IMR-90 (cell line): Measurements from ENCODE around the gene VRK2. TPM values are rescaled to one million over a fixed set of nuclear protein-coding genes. Genes with fewer than 3 reads are reported as not detected.

Experiments used
- ATAC-seq: fragments of 200-7000 bp; cut with Tn5 transposase; 2 replicates; pipeline ENCODE4 v1.9.1; 2020; ENCODE audit warnings: low read depth, mild to moderate bottlenecking, moderate library complexity
- BruUV-seq: library from RNA; stranded (reverse); fragments of 400-500 nt; replicated peaks from 2 replicates; lab custom pipeline; 2021; lab: Mats Ljungman, UMichigan
- CTCF ChIA-PET: fragments of 300-600 bp; formaldehyde crosslinking; extraction: SDS; loops from one replicate; lab custom pipeline; 2021; ENCODE audit warnings: antibody characterized with exemption; lab: Yijun Ruan, JAX
- POLR2A ChIA-PET: fragments of 300-600 bp; sonication (Branson Sonifier 250); formaldehyde crosslinking; loops from one replicate; lab custom pipeline; 2022; ENCODE audit warnings: antibody characterized with exemption; ENCODE audit not compliant: unreplicated experiment; lab: Charles Lee
- DNase-seq: peaks from one replicate; pipeline ENCODE4 v3.0.0; 2013
- H2AFZ ChIP-seq: replicated peaks from 2 replicates; pipeline ENCODE3; 2013; ENCODE audit warnings: low read length, mild to moderate bottlenecking; ENCODE audit not compliant: poor library complexity
- H2AK5ac ChIP-seq: 2 replicates; pipeline ENCODE4 v1.6.1; 2013; ENCODE audit warnings: low read depth, low read length, inconsistent platforms
- H2AK9ac ChIP-seq: replicated peaks from 2 replicates; pipeline ENCODE3; 2013; ENCODE audit warnings: mild to moderate bottlenecking, low read depth, low read length, moderate library complexity; ENCODE audit not compliant: poor library complexity
- H2BK120ac ChIP-seq: 2 replicates; pipeline ENCODE4 v1.6.1; 2013; ENCODE audit warnings: low read depth, low read length, inconsistent platforms
- H2BK15ac ChIP-seq: 3 replicates; pipeline ENCODE4 v1.6.1; 2013; ENCODE audit warnings: low read depth, low read length, inconsistent platforms
- H2BK20ac ChIP-seq: 2 replicates; pipeline ENCODE4 v1.6.1; 2013; ENCODE audit warnings: low read depth, mild to moderate bottlenecking, inconsistent platforms, low read length, moderate library complexity
- H2BK5ac ChIP-seq: 2 replicates; pipeline ENCODE4 v1.6.1; 2013; ENCODE audit warnings: mild to moderate bottlenecking, low read depth, low read length, inconsistent platforms; ENCODE audit not compliant: poor library complexity, severe bottlenecking
- H3K14ac ChIP-seq: replicated peaks from 2 replicates; pipeline ENCODE4 v1.6.1; 2013; ENCODE audit warnings: low read depth, low read length, inconsistent platforms
- H3K18ac ChIP-seq: 2 replicates; pipeline ENCODE4 v1.6.1; 2013; ENCODE audit warnings: low read depth, low read length, control low read depth
- H3K23ac ChIP-seq: 2 replicates; pipeline ENCODE4 v1.6.1; 2013; ENCODE audit warnings: low read depth, low read length, inconsistent platforms
- H3K27ac ChIP-seq: 2 replicates; pipeline ENCODE4 v1.5.1; 2013; ENCODE audit warnings: mild to moderate bottlenecking, control low read depth, low read length; ENCODE audit not compliant: insufficient read depth
- H3K27me3 ChIP-seq: 2 replicates; pipeline ENCODE4 v1.6.1; 2013; ENCODE audit warnings: low read length; ENCODE audit not compliant: control insufficient read depth, insufficient read depth
- H3K36me3 ChIP-seq: 2 replicates; pipeline ENCODE4 v1.6.1; 2013; ENCODE audit warnings: low read length, mixed read lengths; ENCODE audit not compliant: control insufficient read depth, insufficient read depth
- H3K4ac ChIP-seq: 2 replicates; pipeline ENCODE4 v1.6.1; 2013; ENCODE audit warnings: low read depth, low read length, inconsistent platforms
- H3K4me1 ChIP-seq: 2 replicates; pipeline ENCODE4 v1.6.1; 2013; ENCODE audit warnings: low read length, mixed read lengths; ENCODE audit not compliant: control insufficient read depth, insufficient read depth
- H3K4me2 ChIP-seq: 2 replicates; pipeline ENCODE4 v1.6.1; 2013; ENCODE audit warnings: low read depth, mild to moderate bottlenecking, control low read depth, low read length, moderate library complexity
- H3K4me3 ChIP-seq: 2 replicates; pipeline ENCODE4 v1.5.1; 2013; ENCODE audit warnings: low read depth, mild to moderate bottlenecking, control low read depth, low read length, moderate library complexity; ENCODE audit not compliant: insufficient read depth
- H3K56ac ChIP-seq: 2 replicates; pipeline ENCODE4 v1.6.1; 2013; ENCODE audit warnings: low read length, inconsistent platforms; ENCODE audit not compliant: insufficient read depth; ENCODE audit errors: extremely low read depth
- H3K79me1 ChIP-seq, 2 experiments: 2 replicates each; pipeline ENCODE4 v1.6.1; 2013; ENCODE audit warnings: low read length in 2 of 2, inconsistent platforms in 1 of 2, low read depth in 1 of 2
- H3K9ac ChIP-seq: 2 replicates; pipeline ENCODE4 v1.6.1; 2013; ENCODE audit warnings: low read depth, low read length, control low read depth
- H3K9me1 ChIP-seq: 2 replicates; pipeline ENCODE4 v1.6.1; 2013; ENCODE audit warnings: low read length, inconsistent platforms; ENCODE audit not compliant: insufficient read depth
- H3K9me3 ChIP-seq: 2 replicates; pipeline ENCODE4 v1.6.1; 2013; ENCODE audit warnings: low read length; ENCODE audit not compliant: control insufficient read depth, insufficient read depth
- H4K20me1 ChIP-seq: 2 replicates; pipeline ENCODE4 v1.6.1; 2013; ENCODE audit warnings: low read length, inconsistent platforms; ENCODE audit not compliant: insufficient read depth
- H4K5ac ChIP-seq: 2 replicates; pipeline ENCODE4 v1.6.1; 2013; ENCODE audit warnings: mild to moderate bottlenecking, low read depth, low read length, control low read depth
- H4K8ac ChIP-seq, 2 experiments: 2 replicates each; pipeline ENCODE4 v1.6.1; 2013; ENCODE audit warnings: low read depth in 2 of 2, low read length in 2 of 2, control low read depth in 1 of 2, inconsistent platforms in 1 of 2
- H4K91ac ChIP-seq: 2 replicates; pipeline ENCODE4 v1.6.1; 2013; ENCODE audit warnings: low read depth, low read length, inconsistent platforms; ENCODE audit not compliant: insufficient read depth
- BHLHE40 ChIP-seq: fragments of 150-350 bp; IDR thresholded peaks from 2 replicates; pipeline ENCODE4 v1.6.1; 2016; ENCODE audit warnings: mild to moderate bottlenecking, low read depth, low read length
- CEBPB ChIP-seq: IDR thresholded peaks from 2 replicates; pipeline ENCODE4 v1.6.1; 2012; ENCODE audit warnings: low read depth, low read length, improper control_type of control experiment
- CHD1 ChIP-seq: IDR thresholded peaks from 2 replicates; pipeline ENCODE4 v1.6.1; 2012; ENCODE audit warnings: low read depth, low read length, improper control_type of control experiment
- ELK1 ChIP-seq: fragments of 150-350 bp; IDR thresholded peaks from 2 replicates; pipeline ENCODE4 v1.6.1; 2016; ENCODE audit warnings: low read depth, mild to moderate bottlenecking, low read length, moderate library complexity, borderline replicate concordance
- FOS ChIP-seq: fragments of 150-350 bp; IDR thresholded peaks from 2 replicates; pipeline ENCODE4 v1.6.1; 2016; ENCODE audit warnings: low read depth, low read length
- NFE2L2 ChIP-seq: fragments of 150-350 bp; IDR thresholded peaks from 2 replicates; pipeline ENCODE4 v1.6.1; 2016; ENCODE audit warnings: low read depth, mild to moderate bottlenecking, low read length
- RAD21 ChIP-seq: IDR thresholded peaks from 2 replicates; pipeline ENCODE4 v1.6.1; 2012; ENCODE audit warnings: low read length, improper control_type of control experiment
- RFX5 ChIP-seq: IDR thresholded peaks from 2 replicates; pipeline ENCODE4 v1.8.0; 2012; ENCODE audit warnings: low read depth, mild to moderate bottlenecking, low read length, moderate library complexity
- USF2 ChIP-seq: fragments of 150-350 bp; IDR thresholded peaks from 2 replicates; pipeline ENCODE4 v1.6.1; 2017; ENCODE audit warnings: mild to moderate bottlenecking, antibody characterized with exemption, low read length, low read depth
- WGBS, 2 experiments: methylation state at CpG; one replicate each; pipeline versions ENCODE4 v1.1.5 to v1.1.7; 2013; ENCODE audit warnings: missing lambda C conversion rate in 2 of 2; ENCODE audit not compliant: insufficient read length in 1 of 2; ENCODE audit errors: extremely low coverage in 2 of 2; 5-methylcytosine and 5-hydroxymethylcytosine counted together
- dilution Hi-C: fragments of 300-500 bp; cut with HindIII; formaldehyde crosslinking; loops from one replicate; pipeline ENCODE4 v1.14.3; 2018; ENCODE audit warnings: low sequenced_read_pairs; ENCODE audit not compliant: unreplicated experiment
- in situ Hi-C: fragments of 300-500 bp; cut with MboI; formaldehyde crosslinking; loops from 3 replicates; pipeline ENCODE4 v1.14.3; 2019; ENCODE audit warnings: low sequenced_read_pairs, inconsistent platforms, mixed read lengths
- intact Hi-C: fragments of 100-400 bp; cut with micrococcal nuclease; formaldehyde crosslinking; loops from 2 replicates; pipeline ENCODE4 v1.10.0; 2022
- polyA plus RNA-seq, 3 experiments: library from polyadenylated mRNA; depleted of rRNA; stranded (reverse); fragments of >200 nt; gene quantifications; 2 replicates each; pipeline ENCODE4 v1.2.3, GENCODE V29; 2012; ENCODE audit warnings: low replicate concordance in 1 of 3
- total RNA-seq: library from RNA; depleted of rRNA; stranded (reverse); fragments of >200 nt; gene quantifications from 2 replicates; pipeline ENCODE4 v1.2.3, GENCODE V29; 2012
- TF ChIP-seq, protein P1 (sequence below): conservative IDR thresholded peaks from 2 replicates; pipeline ENCODE4 v1.5.1; 2012; ENCODE audit warnings: mild to moderate bottlenecking, low read depth, low read length, improper control_type of control experiment

VRK2 gene
- total and polyA plus RNA-seq, 2 of the 4 experiments (the other 2 are of a cell fraction), result 12.2 to 22.8 TPM

GRCh38 chr2:58122040-58122439, 75.4 kb downstream of the VRK2 start:
- H3K79me1 ChIP-seq, result peaks cover 5 to 7% of the 10 kb centered on the region in 2 experiments; a peak in 1 of 4 replicates
- H3K27me3 ChIP-seq, result no peaks in the 10 kb centered on the region
- no peak overlapping the region for H3K23ac ChIP-seq
- ATAC-seq (no peak), DNase-seq (no peak)
- no peaks in the 10 kb centered on the region for H4K20me1 ChIP-seq
- no peak overlapping the region for H3K4me3 ChIP-seq
- no peak overlapping the region for H2BK5ac ChIP-seq
- TF ChIP-seq, protein P1, sequence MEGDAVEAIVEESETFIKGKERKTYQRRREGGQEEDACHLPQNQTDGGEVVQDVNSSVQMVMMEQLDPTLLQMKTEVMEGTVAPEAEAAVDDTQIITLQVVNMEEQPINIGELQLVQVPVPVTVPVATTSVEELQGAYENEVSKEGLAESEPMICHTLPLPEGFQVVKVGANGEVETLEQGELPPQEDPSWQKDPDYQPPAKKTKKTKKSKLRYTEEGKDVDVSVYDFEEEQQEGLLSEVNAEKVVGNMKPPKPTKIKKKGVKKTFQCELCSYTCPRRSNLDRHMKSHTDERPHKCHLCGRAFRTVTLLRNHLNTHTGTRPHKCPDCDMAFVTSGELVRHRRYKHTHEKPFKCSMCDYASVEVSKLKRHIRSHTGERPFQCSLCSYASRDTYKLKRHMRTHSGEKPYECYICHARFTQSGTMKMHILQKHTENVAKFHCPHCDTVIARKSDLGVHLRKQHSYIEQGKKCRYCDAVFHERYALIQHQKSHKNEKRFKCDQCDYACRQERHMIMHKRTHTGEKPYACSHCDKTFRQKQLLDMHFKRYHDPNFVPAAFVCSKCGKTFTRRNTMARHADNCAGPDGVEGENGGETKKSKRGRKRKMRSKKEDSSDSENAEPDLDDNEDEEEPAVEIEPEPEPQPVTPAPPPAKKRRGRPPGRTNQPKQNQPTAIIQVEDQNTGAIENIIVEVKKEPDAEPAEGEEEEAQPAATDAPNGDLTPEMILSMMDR, result no peak
- TF ChIP-seq BHLHE40, result no peak
- TF ChIP-seq ELK1, result no peak
- TF ChIP-seq USF2, result no peak
- TF ChIP-seq FOS, result no peak
- TF ChIP-seq RAD21, result no peak
- TF ChIP-seq CEBPB, result no peak
- no peak for TF ChIP-seq CHD1
- TF ChIP-seq NFE2L2, result no peak
- no peak for TF ChIP-seq RFX5
- H3K14ac ChIP-seq, result no peak overlapping the region
- H4K91ac ChIP-seq, result no peak overlapping the region
- no peak overlapping the region for H3K56ac ChIP-seq
- no peak overlapping the region for H2AFZ ChIP-seq
- H3K9me3 ChIP-seq, result no peaks in the 10 kb centered on the region
- H3K27ac ChIP-seq, result no peak overlapping the region
- POLR2A ChIA-PET, result no interaction called here
- no peak overlapping the region for H3K9ac ChIP-seq
- no peak overlapping the region for H2BK120ac ChIP-seq
- H3K4ac ChIP-seq, result no peak overlapping the region
- no peak overlapping the region for H3K18ac ChIP-seq
- H2AK5ac ChIP-seq, result no peak overlapping the region
- H2AK9ac ChIP-seq, result no peak overlapping the region
- intact Hi-C loops (no loop called here), dilution Hi-C loops (no loop called here), in situ Hi-C loops (no loop called here)
- H4K8ac ChIP-seq, result no peak overlapping the region
- no peak overlapping the region for H2BK20ac ChIP-seq
- CTCF ChIA-PET, result no interaction called here
- no TSS peak for BruUV-seq
- no peaks in the 10 kb centered on the region for H3K4me1 ChIP-seq
- no peak overlapping the region for H2BK15ac ChIP-seq
- H3K4me2 ChIP-seq, result no peak overlapping the region
- H3K36me3 ChIP-seq, result no peaks in the 10 kb centered on the region
- H3K9me1 ChIP-seq, result peaks cover 3% of the 10 kb centered on the region; the same call in 1 of the 2 replicates
- WGBS, 2 experiments, result no CpG with 5 or more reads among the region's 3 CpGs
- no peak overlapping the region for H4K5ac ChIP-seq
